ENCODE results near the gene MIDN.

- peak; percentile 80 to 90 (median 85) for TF ChIP-seq CTCF (IDR thresholded peaks at IDR 0.05)
- peak; percentile 29 to 37 for TF ChIP-seq POLR2AphosphoS5 (IDR thresholded peaks at IDR 0.05; ENCODE audit: insufficient read depth in 1 of 2, low read depth in 1 of 2)
Observed at GRCh38 chr19:1279782-1280341, 31.5 kb downstream of the MIDN start.

Data from vagina (tissue), 2 donors.